Measurements from ENCODE around the gene DNER. TPM values are rescaled to one million over a fixed set of nuclear protein-coding genes. Genes with fewer than 3 reads are reported as not detected.

DNER gene
- total RNA-seq, 1 experiment from 2014 or later = 0.18 TPM

DNA sequence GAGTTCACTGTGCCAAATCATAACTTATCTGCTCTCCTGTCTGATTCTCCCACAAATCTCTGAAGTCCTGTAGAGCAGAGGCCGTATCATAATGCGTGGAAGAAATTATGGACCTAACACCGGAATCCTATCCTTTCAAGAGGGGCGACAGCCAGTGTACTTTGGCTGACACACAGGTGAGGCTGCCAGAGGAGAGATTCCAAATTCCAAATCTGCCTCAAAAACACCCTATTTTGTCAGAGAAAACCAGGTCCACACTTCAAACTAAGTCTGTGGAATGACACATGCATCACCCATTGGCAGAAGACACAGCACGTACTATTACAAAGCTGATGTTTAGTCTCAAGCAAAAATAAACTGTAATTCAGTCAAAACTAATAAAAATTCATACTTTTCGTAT is 304.1 kb downstream of the DNER start:
- H3K27ac ChIP-seq = no peak overlapping the region
- DNase-seq = no peak
- no peaks in the 10 kb centered on the region for H3K9me3 ChIP-seq (replicated peaks)
- H3K36me3 ChIP-seq = no peaks in the 10 kb centered on the region
- no peaks in the 10 kb centered on the region for H3K27me3 ChIP-seq
- H3K4me3 ChIP-seq = no peak overlapping the region
- peaks cover 21% of the 10 kb centered on the region for H3K4me1 ChIP-seq

DNA sequence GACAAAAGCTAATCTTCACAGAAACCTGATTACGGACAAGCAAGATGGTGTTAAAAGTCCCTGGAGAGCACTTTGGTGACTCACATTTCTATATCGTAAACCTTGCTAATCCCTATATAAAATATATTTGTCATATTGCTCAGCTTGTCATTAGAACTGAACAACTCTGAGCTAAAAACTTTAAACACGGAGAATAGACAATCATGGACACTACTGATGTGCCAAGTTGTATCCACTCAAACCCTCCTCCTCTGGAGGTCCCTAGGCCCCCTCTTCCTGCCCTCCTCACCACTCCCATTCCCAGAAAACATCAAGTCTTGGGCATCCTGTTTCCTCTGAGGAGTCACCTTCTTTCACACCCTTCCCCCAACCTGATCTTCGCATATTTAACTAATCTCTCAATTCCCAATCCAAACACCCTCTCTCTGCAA is 304.6 kb downstream of the DNER start:
- H3K9me3 ChIP-seq (replicated peaks) = no peaks in the 10 kb centered on the region
- H3K27me3 ChIP-seq = no peaks in the 10 kb centered on the region; the same call in 1 of the 2 replicates
- H3K4me3 ChIP-seq = no peak overlapping the region
- H3K36me3 ChIP-seq = no peaks in the 10 kb centered on the region
- peaks cover 21% of the 10 kb centered on the region for H3K4me1 ChIP-seq
- DNase-seq = no peak
- no peak overlapping the region for H3K27ac ChIP-seq

DNA sequence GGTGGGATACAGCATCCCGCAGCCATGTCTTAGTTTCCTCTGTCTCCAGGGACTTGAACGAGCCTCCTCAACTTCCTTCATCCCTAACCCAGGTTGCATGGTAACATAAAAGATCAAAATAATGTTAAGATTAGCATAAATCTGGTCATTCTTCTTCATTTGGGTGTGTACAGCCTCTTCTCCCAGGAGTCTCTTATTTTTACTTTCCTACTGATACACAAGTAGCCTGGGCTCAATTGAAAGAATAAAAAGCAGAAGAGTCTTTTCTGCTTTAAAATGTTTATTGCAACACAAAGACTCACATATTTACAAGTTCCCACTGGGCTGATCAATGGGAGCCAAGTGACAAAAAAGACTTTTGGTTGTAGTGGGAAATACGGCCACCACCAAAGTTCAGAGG is 305.4 kb downstream of the DNER start:
- Histone ChIP-seq H3K9me3 (replicated peaks) (no peaks in the 10 kb centered on the region), H3K27me3 (no peaks in the 10 kb centered on the region; the same call in 1 of the 2 replicates), H3K4me1 (peaks cover 21% of the 10 kb centered on the region), H3K36me3 (no peaks in the 10 kb centered on the region), H3K27ac (no peak overlapping the region), H3K4me3 (no peak overlapping the region)
- DNase-seq = no peak

DNA sequence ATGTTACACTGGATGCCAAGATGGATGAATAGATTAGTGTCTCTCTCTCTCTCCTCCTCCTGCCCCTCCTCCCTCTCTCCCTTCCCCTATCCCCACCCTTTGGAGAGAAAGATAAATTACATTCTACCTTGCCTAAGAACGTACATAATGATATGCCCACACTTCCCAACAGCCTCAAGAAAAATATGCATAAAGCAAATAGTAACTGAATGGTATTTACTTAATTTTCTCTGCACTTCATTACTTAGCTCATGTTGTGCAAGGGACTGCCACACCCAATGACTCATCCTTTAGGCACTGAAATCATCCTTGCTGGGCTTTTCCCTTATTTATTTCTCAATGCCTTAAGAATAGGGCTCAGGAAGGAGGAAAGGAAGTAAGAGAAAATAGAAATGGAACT is 306.0 kb downstream of the DNER start:
- no peaks in the 10 kb centered on the region for H3K36me3 ChIP-seq
- H3K27me3 ChIP-seq = no peaks in the 10 kb centered on the region; the same call in 1 of the 2 replicates
- no peaks in the 10 kb centered on the region for H3K9me3 ChIP-seq (replicated peaks)
- H3K4me3 ChIP-seq = no peak overlapping the region
- H3K27ac ChIP-seq = no peak overlapping the region
- DNase-seq = peak in 1 of 2 experiments; percentile 27
- H3K4me1 ChIP-seq = peaks cover 21% of the 10 kb centered on the region

DNA sequence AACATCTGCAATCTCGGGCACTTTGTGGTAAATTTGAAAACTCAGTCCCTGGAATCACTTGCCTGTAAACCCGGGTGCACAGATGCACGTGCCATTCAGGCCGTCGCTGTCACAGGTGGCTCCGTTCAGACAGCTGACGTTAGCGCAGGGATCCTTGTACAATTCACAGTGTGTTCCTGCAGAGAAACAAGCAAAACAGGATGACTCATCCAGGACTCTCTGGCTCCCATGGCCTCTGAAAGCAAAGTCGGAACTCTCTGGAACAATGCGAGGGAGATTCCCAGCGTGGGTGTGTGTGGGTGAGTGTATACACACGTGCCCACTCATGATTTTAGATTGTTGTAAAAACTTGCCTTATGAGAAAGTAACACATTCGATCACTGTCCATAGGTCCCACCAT is 307.2 kb downstream of the DNER start:
- H3K27me3 ChIP-seq = no peaks in the 10 kb centered on the region; the same call in 1 of the 2 replicates
- H3K4me1 ChIP-seq = peaks cover 21% of the 10 kb centered on the region
- H3K27ac ChIP-seq = no peak overlapping the region
- no peaks in the 10 kb centered on the region for H3K36me3 ChIP-seq
- no peaks in the 10 kb centered on the region for H3K9me3 ChIP-seq (replicated peaks)
- H3K4me3 ChIP-seq = no peak overlapping the region
- DNase-seq = peak; percentile 58 to 74

DNA sequence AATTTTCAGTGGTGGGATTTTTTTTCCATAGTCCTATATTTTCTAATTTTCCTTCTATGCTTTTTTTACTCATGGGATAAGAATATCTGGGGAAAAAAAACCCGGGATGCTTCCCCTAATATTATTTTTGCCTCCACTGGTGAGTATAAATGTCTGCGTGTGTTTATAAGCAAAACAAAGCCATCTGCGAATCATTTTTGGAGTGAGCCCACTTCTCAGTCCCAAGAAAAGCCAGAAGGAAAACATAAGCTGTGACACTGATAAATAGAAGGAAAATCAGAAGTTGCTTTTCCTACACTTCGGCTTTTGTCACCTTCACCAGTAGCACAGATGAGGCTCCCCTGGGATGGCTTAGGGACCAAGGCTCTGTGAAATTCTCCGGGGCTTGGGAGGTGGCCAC is 308.6 kb downstream of the DNER start:
- H3K4me1 ChIP-seq = peaks cover 21% of the 10 kb centered on the region
- DNase-seq = no peak
- no peaks in the 10 kb centered on the region; the same call in 1 of the 2 replicates for H3K27me3 ChIP-seq
- no peaks in the 10 kb centered on the region for H3K9me3 ChIP-seq (replicated peaks)
- H3K27ac ChIP-seq = no peak overlapping the region
- no peak overlapping the region for H3K4me3 ChIP-seq
- no peaks in the 10 kb centered on the region for H3K36me3 ChIP-seq

DNA sequence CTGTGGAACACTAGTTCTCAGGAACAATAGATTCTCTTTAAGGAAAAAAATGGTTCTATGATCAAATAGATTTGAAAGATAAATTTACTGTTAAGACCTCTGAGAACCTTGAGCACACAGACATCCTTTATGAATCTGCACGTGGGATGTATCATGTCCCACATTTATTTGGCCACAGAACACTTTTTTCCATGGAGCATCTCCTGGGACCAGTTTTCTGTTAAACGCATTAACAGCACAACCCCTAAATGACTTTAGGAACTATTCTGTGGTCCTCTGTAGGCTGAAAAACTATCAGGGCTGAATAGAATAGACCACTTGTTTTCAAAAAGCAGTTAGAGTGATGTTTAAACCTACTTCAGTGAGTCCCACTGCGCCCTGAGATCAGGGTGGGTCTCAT is 311.1 kb downstream of the DNER start:
- H3K4me1 ChIP-seq = peaks cover 11% of the 10 kb centered on the region
- no peak overlapping the region for H3K27ac ChIP-seq
- no peaks in the 10 kb centered on the region; the same call in 1 of the 2 replicates for H3K27me3 ChIP-seq
- H3K9me3 ChIP-seq (replicated peaks) = no peaks in the 10 kb centered on the region
- no peak for DNase-seq
- no peak overlapping the region for H3K4me3 ChIP-seq
- H3K36me3 ChIP-seq = no peaks in the 10 kb centered on the region

DNA sequence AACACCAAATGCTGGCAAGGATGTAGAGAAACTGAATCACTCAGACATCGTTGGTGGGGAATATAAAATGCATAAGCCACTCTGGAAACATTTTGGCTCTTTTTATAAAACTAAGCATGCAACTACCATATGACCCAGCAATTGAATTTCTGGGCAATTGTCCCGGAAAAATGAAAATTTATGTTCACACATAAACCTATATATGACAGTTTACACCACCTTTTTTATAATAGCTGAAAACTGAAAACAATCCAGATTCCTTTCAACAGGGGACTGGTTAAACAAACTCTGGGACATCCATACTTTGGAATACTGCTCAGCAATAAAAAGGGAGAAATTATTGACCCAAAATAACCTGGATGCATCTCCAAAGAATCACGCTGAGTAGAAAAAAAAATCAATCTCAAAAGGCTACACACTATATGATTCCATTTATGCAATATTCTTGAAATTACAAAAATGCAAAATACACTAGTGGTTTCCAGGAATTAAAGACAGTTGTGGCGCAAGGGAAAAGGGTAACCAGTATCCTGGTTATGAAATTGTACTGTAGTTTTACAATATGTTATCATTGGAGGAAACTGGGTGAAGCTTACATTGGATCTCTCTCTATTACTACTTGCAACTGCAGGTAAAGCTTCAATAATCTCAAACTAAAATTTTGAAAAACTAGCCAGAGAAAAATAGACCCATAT is 313.0 kb downstream of the DNER start:
- H3K36me3 ChIP-seq = no peaks in the 10 kb centered on the region
- no peak overlapping the region for H3K27ac ChIP-seq
- H3K9me3 ChIP-seq (replicated peaks) = no peaks in the 10 kb centered on the region
- H3K4me1 ChIP-seq = no peaks in the 10 kb centered on the region
- no peak for DNase-seq
- H3K27me3 ChIP-seq = no peaks in the 10 kb centered on the region; the same call in 1 of the 2 replicates
- no peak overlapping the region for H3K4me3 ChIP-seq

DNA sequence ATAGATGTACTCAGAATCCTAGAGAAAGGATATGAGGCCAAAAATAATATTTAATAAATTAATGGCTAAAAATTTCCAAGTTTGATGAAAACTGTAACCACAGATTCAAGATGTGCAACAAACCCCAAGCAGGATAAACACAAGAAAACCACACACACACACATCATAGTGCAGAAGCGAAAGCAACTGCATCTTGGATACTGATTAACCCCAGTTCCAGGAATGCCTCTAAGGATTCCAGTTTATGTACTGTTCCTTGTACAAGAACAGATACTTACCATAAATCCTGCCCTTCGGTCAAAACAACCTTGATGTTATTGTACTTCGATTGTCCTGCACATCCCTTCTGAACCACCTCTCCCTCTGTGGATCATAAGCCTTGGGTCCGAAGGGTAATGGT is 320.4 kb downstream of the DNER start:
- Histone ChIP-seq H3K27ac (no peak overlapping the region), H3K4me1 (no peaks in the 10 kb centered on the region), H3K36me3 (no peaks in the 10 kb centered on the region), H3K27me3 (no peaks in the 10 kb centered on the region), H3K4me3 (no peak overlapping the region), H3K9me3 (replicated peaks) (no peaks in the 10 kb centered on the region)
- no peak for DNase-seq

DNA sequence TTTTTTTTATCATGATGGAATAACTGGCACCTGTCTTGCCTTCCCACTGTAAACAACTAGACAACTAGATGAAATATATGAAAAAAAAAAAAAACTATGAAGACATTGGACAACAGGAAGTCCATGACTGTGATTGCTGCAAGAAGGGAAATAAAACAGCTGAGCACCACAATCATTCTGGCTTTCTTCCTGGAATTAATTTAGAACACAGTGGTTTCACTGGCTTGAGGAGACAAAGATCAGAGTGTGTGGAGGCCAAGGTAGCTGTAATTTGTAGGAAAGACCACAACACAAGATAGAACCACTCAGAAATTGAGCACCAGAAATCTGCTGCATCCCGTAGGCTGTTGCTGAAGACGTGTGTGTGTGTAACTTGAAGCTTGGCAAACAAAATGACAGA is 322.2 kb downstream of the DNER start:
- no peak overlapping the region for H3K27ac ChIP-seq
- no peaks in the 10 kb centered on the region for H3K36me3 ChIP-seq
- no peaks in the 10 kb centered on the region for H3K9me3 ChIP-seq (replicated peaks)
- no peaks in the 10 kb centered on the region for H3K27me3 ChIP-seq
- DNase-seq = no peak
- H3K4me1 ChIP-seq = no peaks in the 10 kb centered on the region
- no peak overlapping the region for H3K4me3 ChIP-seq

DNA sequence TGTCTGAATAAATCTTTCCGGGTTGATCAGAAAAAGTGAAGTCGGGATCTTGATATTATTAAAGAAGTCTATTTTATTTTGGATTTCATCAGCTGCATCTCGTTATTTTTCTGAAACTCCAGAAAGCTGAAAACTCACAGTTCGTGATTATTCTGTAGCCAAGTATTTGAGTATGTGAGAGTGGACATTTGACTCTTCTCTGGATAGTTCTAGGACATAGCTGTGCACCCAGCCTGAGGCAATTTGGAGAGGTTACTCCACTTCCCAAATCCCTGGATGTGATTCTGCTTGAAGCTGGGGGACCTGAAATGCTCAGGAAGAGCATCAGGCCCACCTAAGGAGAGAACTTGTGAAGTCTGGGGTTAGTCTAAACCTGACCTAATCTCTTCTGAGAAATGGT is 325.6 kb downstream of the DNER start:
- H3K27me3 ChIP-seq = no peaks in the 10 kb centered on the region
- H3K4me1 ChIP-seq = no peaks in the 10 kb centered on the region
- H3K36me3 ChIP-seq = no peaks in the 10 kb centered on the region
- H3K9me3 ChIP-seq (replicated peaks) = no peaks in the 10 kb centered on the region
- H3K27ac ChIP-seq = no peak overlapping the region
- no peak overlapping the region for H3K4me3 ChIP-seq
- no peak for DNase-seq

DNA sequence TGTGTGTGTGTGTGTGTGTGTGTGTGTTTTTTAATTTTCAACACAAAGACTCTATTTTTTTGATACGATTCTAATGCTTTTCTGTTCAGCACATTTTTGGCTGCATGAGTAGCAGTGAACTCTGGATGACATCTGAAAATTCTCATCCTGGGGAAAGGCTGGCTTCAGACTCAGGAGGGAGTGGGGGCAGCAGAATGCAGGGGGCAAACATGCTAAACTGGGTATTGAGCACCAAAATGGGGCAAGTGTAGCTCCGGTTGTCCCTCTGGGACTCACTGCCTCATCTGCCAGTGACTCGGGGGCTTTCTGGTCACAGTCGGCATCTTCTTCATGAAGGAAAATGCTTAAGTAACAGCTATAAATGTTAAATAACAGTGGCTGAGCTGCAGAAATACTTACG is 326.5 kb downstream of the DNER start:
- Histone ChIP-seq H3K4me3 (no peak overlapping the region), H3K36me3 (no peaks in the 10 kb centered on the region), H3K27ac (no peak overlapping the region), H3K9me3 (replicated peaks) (no peaks in the 10 kb centered on the region), H3K4me1 (no peaks in the 10 kb centered on the region), H3K27me3 (no peaks in the 10 kb centered on the region)
- DNase-seq = no peak

DNA sequence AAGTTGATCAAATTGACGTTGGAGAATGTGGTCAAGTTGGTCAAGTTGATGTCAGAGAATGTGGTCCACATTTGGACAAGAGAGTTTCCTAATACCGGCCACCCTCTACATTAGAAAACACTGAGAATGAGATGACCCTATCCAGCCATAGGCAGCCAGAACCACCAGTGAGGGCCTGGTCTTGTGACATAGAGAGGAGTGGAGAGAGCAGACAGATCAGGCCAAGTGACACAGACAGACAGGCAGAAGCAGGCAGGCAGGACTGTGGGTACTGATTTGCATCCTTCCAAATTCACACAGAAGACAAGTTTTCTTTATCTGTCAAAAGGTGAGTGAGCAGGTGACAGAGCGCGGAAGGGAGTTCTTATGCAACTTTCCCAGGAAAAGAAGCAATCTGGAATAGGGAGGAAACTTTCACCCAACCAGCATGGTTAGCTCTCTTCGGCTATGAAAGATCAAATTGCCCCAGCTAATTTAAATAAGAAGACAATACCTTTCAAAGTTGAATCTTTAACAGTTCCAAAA is 334.2 kb downstream of the DNER start:
- no peaks in the 10 kb centered on the region for H3K27me3 ChIP-seq

DNA sequence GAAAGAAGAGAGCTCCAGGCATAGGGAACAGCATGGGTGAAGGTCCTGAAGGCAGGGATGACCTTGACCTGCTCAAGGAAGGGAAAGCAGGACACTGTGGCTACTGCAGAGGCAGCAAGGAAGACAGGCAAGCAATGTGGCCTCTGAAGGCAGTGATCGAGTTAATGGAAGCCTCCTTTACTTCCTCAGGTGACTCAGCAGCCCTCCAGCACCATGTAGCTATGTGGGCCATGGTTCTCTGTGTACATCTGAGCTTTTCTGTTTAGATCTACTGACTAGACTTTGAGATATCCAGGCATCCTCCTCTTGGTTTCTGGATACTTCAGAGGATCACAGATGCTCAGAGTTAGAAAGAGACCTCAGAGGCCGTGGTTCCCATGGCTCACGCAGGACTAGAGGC is 336.0 kb downstream of the DNER start:
- H3K27ac ChIP-seq = no peak overlapping the region
- H3K4me1 ChIP-seq = no peaks in the 10 kb centered on the region
- DNase-seq = no peak
- H3K36me3 ChIP-seq = no peaks in the 10 kb centered on the region
- no peaks in the 10 kb centered on the region for H3K27me3 ChIP-seq
- H3K4me3 ChIP-seq = no peak overlapping the region
- H3K9me3 ChIP-seq (replicated peaks) = no peaks in the 10 kb centered on the region

More for the DNA sequence above, 334.2 kb downstream of the DNER start:
- no peak overlapping the region for H3K27ac ChIP-seq
- H3K9me3 ChIP-seq (replicated peaks) = no peaks in the 10 kb centered on the region
- H3K4me1 ChIP-seq = no peaks in the 10 kb centered on the region
- no peak for DNase-seq
- H3K36me3 ChIP-seq = no peaks in the 10 kb centered on the region
- no peak overlapping the region for H3K4me3 ChIP-seq

DNA sequence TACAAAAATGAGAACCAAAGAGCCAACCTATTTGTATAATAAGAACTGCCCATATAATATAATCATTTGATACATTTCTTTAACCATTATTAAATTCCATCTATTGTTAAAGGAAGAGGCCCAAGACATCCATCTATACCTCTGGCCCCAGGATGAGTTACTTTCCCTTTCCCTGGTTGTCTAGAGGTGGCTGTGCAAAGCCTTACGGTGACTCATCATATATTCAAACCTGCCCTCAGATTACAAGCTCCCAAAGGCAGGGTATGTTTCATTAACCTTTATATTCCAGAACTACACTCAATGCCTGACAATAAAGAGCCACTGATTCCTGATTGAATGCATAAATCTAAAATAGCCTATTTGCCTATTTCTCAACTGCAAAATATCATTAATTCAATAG is 337.5 kb downstream of the DNER start:
- no peak overlapping the region for H3K4me3 ChIP-seq
- H3K36me3 ChIP-seq = no peaks in the 10 kb centered on the region
- no peaks in the 10 kb centered on the region for H3K27me3 ChIP-seq
- H3K9me3 ChIP-seq (replicated peaks) = no peaks in the 10 kb centered on the region
- no peak overlapping the region for H3K27ac ChIP-seq
- no peaks in the 10 kb centered on the region for H3K4me1 ChIP-seq
- no peak for DNase-seq

DNA sequence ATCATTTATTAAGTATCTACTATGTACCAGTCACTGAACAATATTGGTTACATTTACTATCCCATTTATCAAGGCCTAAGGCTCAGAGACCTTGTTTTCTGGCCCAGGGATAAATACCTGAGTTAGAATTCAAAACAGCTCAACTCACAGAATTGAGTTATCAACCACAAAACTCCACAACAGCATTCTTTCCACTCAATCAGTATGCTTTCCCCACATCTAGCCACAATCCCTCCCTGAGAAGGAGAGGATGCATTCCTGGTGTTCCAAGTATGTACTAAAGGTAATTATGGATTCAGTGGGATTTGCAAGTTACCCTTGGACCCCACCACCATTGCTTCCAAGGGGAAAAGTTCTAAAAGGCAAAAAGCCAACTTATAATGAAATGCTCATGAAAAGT is 339.1 kb downstream of the DNER start:
- no peaks in the 10 kb centered on the region for H3K36me3 ChIP-seq
- no peak overlapping the region for H3K27ac ChIP-seq
- no peaks in the 10 kb centered on the region for H3K9me3 ChIP-seq (replicated peaks)
- H3K27me3 ChIP-seq = no peaks in the 10 kb centered on the region
- H3K4me1 ChIP-seq = no peaks in the 10 kb centered on the region
- no peak overlapping the region for H3K4me3 ChIP-seq
- DNase-seq = peak in 1 of 2 experiments; percentile 13
